GM21423 (cell line): ENCODE measurements around the gene GRID1.
"Not testable (repeated sequence)": the region's sequence is repeated elsewhere in the genome, so short reads cannot be mapped to it uniquely, and the experiment has no call there.

Experiments
- ATAC-seq: cut with Tn5 transposase; IDR thresholded peaks from one replicate; pipeline ENCODE4 v1.9.1; 2021; ENCODE audit warnings: mild to moderate bottlenecking, moderate library complexity; ENCODE audit not compliant: unreplicated experiment

Gene GRID1

DNA sequence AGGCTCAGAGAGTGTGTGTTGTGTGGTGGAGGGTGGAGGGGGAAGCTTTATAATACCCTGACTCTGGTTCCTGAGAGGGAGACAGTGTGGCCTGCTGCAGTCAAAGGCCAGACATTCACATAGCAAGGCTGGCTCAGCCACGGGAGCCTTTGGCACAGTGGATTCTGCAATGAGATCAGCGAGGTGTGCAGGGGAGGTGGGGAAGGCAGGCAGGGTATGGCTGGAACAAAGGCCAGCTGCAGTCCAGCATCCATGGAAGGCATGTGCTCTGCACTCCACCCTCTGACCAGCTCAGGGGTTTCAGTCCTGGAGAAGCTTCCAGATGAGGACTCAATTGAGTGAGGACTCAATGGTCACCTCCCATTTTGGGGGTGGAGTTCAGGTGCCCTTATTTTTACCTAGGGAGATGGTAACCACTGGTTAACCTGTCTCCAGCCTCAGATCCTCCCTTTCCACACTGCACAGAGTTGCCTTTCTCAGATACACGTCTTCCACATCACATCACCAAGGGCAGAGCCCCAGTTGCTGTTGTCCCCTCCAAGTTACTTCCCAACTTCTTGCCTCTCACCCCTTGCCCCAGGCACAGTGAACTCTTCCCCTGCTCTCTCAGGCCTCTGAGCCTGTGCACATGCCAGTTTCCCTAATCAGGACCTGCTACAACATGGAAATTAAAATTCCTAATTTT, 504.9 kb downstream of the GRID1 start:
- ATAC-seq: no peak

DNA sequence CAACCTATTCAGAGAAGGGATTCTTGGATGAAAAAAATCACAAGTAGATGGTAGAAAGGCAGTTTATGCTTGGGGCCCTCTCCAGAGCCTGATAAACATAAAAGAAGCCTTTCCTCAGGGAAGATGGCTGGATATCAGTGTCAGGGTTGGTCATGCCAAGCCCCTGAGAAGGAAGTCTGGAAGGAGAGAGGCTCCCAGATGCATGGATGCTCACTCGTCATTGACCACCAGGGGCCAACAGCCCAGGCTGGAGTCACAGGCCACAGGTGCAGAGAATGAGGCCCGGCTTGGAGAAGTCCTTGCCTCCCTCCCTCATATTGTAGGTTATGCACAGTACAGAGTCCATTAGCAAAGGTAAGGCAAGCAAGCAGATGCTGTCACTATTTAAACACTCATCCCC, 506.7 kb downstream of the GRID1 start:
- ATAC-seq: no peak

DNA sequence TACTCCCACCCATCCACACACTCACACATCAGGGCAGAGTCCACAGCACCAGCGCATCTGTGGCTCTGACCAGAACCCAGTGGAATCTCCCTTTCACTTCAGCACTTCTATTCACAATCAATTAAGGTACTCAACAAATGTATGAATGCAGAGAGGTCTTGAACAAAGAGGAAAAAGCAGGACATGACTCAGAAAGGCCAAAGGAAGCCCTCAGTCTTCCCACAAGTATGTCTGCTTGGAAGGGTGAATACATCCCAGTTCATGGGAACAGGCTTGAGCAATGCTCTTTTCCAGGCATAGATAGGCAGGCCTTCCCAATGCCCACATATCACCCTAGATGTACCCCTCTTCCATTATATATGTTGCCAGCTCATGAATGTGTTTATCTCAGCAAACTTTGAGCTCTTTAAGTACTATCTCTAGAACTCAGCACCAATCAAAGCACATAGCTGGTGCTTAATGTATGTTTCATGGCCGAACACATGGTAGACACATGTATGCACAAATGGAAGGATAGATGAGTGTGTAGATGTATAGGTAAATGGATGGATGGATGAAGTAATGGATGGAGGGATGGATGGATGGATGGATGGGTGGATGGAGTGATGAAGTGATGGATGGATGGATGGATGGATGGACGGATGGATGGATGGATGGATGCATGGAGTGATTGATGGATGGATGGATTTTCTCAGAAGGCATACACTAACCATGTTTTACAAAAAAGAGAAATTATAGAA, 507.6 kb downstream of the GRID1 start:
- no peak for ATAC-seq

GRCh38 chr10:85857791-85858190, 508.8 kb downstream of the GRID1 start:
- ATAC-seq: no peak

- ATAC-seq: no peak
These were observed 509.3 kb downstream of the GRID1 start for GRCh38 chr10:85857305-85857704.

GRCh38 chr10:85851934-85852333, 514.7 kb downstream of the GRID1 start:
- no peak for ATAC-seq

- no peak for ATAC-seq
These were observed 515.3 kb downstream of the GRID1 start for GRCh38 chr10:85851325-85851724.

DNA sequence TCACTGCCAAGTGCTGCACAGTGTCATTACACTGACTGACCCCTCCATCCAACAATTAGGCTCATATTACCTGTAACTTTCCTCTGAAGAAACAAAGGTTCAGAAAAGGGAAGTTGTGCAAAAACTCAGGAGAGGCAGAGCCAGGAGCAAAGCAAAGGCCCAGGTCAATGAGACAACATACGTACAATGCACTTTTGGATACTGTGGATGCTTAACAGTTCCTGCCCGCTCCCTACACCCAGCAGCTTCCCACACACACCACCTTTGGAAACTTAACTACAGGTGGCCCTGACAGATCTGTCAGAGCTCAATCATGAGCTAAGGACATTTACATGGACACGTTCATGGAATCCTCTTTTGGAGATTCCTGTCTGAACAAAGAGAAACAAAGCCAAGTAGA, 515.9 kb downstream of the GRID1 start:
- ATAC-seq: no peak

- no peak for ATAC-seq
These were observed 517.3 kb downstream of the GRID1 start for GRCh38 chr10:85849315-85849714.

GRCh38 chr10:85848756-85849155, 517.8 kb downstream of the GRID1 start:
- ATAC-seq: no peak

GRCh38 chr10:85847085-85847484, 519.5 kb downstream of the GRID1 start:
- no peak for ATAC-seq

DNA sequence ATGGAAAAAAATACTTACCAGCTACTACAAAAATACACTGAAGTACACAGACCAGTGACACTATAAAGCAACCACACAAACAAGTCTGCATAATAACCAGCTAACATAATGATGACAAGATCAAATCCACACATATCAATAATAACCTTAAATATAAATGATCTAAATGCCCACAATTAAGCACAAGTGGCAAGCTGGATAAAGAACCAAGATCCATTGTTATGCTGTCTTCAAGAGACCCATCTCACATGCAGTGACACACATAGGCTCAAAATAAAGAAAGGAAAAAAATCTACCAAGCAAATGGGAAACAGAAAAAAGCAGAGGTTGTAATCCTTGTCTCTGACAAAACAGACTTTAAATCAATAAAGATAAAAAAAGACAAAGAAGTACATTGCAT, 527.9 kb downstream of the GRID1 start:
- ATAC-seq: not testable (repeated sequence)

- no peak for ATAC-seq
These were observed 533.6 kb downstream of the GRID1 start for GRCh38 chr10:85832988-85833387.

- ATAC-seq: no peak
These were observed 535.2 kb downstream of the GRID1 start for GRCh38 chr10:85831422-85831821.

DNA sequence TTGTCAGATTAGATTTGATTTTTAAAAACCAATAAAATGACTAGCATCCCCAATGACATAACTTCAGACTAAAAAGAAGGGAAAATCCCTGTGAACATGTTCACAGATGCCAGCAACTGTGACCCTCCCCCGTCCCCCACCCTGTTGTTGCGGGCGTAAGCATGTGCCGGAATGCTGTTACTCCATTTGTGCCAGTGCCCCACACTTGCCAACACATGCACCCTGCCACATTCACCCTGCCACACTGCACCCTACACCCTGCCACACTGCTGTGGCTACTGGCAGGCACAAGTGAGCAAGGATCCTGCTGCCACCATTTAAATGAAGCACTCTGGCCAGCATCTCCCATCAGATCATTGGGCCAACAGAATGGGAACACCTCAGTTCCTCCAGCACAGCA, 540.2 kb downstream of the GRID1 start:
- no peak for ATAC-seq

DNA sequence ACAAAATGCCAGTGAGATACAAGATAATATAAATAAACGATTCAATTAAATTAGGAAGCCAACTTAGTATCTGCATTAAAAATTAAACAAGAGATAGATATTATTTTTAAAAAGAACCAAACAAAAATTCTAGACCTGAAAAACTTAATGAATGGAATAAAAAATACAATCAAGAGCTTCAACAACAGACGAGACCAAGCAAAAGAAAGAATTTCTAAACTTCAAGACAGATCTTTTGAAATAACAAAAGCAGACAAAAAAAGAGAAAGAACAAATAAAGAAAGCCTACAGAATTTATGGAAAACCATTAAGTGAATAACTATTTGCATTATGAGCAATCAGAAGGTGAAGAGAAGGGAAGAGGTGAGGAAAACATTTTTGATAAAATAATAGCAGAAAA, 555.2 kb downstream of the GRID1 start:
- ATAC-seq: no peak

- ATAC-seq: no peak
These were observed 555.9 kb downstream of the GRID1 start for GRCh38 chr10:85810674-85811073.

DNA sequence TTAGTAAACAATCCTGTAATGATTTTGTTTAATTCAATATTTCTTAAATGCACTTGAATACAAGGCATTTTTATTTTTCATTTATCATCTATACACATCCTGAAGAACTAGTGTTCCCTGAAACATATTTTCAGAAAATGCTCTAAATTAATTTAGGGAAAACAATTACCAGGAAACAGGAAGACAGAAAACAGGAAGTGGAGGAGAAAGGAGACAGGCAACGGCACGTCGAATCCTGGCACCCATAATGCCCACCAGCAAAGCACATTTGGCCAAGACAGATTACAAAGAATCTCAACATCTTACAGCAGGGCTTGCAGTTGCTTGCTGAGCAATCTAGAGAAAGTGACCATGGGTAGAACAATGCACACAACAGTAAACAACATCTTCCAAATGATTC, 571.1 kb downstream of the GRID1 start:
- ATAC-seq: no peak

- no peak for ATAC-seq
These were observed 572.0 kb downstream of the GRID1 start for GRCh38 chr10:85794553-85794952.

DNA sequence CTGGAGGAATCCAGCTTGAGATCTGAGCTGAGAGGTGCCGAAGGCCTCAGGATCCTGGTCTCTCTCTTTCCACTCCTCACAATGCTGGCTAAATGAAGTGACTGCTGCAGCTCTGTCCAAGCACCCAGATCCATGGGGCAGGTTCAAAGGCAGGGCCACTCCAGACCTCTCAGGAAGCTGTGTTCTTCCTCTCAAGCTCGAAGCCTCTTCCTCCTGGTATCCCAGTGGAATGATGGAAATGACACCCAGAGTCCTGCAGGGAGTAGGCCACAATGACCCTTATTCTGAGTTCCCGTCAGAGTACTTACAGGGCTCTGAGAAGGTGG, 574.1 kb downstream of the GRID1 start:
- no peak for ATAC-seq

GRCh38 chr10:85791818-85792532, 574.6 kb downstream of the GRID1 start:
- ATAC-seq: no peak
